HG03432 (cell line): ENCODE data around the gene FITM1.

Experiments
- ATAC-seq: cut with Tn5 transposase; IDR thresholded peaks from one replicate; pipeline ENCODE4 v1.9.1; 2021; ENCODE audit warnings: mild to moderate bottlenecking, moderate library complexity; ENCODE audit not compliant: unreplicated experiment

Gene FITM1

DNA sequence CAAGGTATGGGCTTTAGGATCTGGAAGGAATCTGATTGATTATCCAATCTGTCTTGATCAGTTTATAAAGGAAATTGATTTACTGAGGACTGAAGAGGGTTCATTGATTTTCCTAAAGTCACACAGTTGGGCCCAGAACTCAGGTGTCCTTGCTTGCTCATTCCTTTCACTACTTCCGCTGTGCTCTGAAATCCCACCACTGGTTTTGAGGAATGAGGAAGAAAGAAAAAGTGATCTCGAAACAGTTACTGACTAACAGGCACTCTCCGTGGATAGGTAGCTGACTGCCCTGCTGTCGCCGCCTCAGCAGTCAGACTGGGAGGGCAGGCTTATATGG is at the start of gene FITM1:
FITM1 (plus strand) TSS at position 280 of the 337 bp plus-strand sequence. CDS start 905 bp downstream, outside the sequence.
- ATAC-seq, result no peak

DNA sequence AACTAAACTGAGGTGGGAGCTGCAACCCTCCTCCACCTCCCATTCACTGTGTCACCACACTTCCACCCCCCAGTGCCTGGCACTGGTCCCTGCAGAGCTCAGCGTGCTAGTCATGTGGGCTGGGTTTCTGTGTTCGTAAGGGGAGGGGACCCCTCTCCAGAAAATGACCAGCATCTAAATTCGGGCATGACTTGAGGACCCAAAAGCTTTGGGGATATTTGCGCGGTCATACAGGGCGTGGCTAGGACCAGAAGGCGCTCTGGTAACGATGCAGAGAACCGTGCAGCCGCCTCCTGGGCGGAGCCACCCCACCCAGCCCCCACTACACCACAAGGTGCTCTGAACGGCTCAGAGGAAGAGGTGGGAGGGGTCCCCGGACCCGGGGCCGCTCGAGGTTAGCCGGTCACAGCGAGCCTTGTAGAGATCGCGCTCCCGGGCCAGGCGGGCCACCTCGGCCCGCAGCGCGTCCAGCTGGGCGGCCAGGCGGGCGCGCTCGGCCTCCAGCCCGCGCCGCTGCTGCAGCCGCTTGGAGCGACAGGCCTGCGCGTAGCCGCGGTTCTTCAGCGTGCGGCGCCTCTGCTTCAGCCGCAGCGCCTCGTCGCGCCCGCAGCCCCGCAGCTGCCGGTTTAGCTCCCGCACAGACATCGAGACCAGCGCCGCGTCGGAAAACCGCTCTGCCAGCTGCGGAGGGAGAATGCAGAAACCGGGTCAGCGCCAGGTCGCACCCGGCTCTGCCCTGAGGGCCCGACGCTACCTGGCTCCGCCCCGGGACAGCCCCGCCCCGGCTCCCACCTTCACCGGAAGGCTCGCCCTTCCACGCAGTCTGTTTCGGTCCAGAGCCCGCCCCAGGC is 49.3 kb upstream of the FITM1 start:
- ATAC-seq, result peak; percentile 91

GRCh38 chr14:24081739-24082211 is 48.7 kb upstream of the FITM1 start:
- ATAC-seq, result no peak

DNA sequence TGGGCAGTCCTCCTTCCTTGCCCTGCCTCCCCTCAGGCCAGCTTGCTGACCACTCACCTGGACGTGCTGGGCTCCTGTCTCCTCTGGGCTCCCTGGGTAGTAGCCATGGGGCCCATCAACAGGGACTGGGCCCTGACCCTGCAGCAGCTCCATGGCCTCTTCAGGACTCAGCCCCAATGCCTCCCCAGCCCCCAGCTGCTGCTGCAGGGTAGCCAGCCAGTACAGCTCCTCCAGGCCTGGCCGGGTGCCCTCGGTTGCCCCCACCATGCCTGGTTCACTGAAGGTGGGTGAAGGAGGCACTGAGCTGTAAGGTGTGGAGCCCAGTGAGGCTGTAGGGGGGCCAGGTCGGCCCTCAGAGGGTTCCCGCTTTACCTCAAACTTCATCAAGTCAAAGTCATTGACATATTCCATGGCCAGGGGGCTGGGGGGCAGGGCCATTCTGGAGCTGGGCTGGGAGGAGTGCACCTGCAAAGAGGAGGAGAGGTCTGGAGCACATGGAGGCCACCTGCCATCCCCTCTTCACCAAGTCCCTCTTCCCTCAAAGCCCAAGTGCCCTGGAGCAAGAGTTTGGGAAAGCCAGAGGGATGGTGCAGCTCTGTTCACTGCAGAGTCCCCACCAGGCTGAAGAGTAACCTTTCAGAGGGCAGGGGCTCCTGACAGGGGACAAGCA is 47.9 kb upstream of the FITM1 start:
- no peak for ATAC-seq

- no peak for ATAC-seq
Observed at GRCh38 chr14:24083462-24083861, 47.0 kb upstream of the FITM1 start.

DNA sequence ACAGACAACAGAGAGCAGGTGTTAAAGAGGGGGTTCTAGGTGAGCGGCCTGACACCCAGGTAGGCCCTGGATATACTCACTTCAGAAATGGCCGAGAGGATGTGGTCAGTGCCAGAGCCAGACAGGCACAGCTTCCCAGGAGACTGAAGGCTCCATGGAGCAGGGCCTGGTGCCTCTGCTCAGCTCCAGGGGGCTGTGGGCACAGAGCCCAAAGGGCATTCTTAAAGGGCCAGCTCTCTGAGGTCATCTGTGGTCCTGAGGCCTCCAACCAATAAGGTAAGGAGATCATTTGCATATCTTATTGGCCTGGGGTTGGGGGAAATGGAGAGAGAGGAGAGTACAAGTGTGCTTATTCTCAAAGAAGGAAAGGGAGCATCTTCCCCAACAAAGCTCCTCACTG is 46.0 kb upstream of the FITM1 start:
- no peak for ATAC-seq

DNA sequence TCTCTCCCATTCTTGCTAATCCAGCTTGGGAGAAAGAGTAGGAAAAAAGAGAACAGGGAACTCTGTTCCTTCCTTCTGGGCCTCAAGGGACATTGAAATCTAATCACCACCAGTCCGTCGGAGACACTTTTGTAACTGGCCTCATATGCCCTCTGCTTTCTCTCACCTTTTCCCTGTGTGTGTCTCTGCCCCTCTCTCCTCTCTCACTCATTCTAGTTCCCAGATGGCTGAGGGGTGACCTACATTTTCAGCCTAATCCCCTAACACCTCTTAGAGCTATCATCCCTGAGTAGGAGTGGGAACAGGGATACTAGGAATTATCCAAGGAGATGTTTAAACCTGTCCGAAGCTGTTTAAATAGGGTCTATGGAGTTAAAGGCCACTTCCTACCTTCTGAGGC is 45.2 kb upstream of the FITM1 start:
- no peak for ATAC-seq

- no peak for ATAC-seq
Observed at GRCh38 chr14:24086193-24086955, 44.1 kb upstream of the FITM1 start.

DNA sequence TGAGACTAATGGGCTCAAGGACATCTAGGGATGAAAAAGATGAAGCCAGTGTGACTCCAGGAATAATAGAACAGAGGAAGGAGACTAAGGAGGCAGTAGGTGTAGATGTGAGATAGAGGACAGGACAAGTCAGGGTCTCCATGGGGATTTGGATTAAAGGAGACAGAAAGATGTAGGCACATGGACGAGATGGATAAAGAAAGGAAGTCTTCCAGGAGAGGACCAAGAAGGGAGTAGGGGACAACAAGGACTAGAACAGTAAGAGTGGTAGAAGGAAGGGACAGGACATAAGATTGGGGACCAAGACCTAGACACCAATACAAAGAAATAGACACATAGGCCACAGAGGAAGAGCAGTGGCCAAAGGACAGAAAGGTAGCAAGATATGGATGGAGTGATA is 43.5 kb upstream of the FITM1 start:
- ATAC-seq, result no peak

DNA sequence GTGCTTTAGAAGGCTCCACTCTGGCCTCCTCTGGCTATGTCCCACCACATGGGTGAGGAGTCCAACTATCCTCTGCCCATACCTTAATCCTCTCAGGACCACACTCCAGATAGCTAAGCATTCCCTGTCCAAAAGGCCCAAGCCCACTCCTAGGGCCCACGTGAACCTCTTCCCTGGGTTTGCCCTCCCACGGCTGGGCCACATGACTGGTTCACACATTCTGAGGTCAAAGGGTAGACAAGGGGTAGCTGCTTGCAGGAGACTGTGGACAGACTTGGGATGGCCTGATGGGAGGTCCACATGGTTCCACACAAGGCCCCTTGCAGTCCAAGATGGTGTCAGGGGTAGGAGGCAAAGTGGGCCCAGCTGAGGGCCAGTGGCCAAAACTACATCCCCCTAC is 42.4 kb upstream of the FITM1 start:
- ATAC-seq, result no peak

- ATAC-seq, result no peak
Observed at GRCh38 chr14:24089890-24090289, 40.6 kb upstream of the FITM1 start.

GRCh38 chr14:24092110-24092504 is 38.4 kb upstream of the FITM1 start:
- ATAC-seq, result no peak

DNA sequence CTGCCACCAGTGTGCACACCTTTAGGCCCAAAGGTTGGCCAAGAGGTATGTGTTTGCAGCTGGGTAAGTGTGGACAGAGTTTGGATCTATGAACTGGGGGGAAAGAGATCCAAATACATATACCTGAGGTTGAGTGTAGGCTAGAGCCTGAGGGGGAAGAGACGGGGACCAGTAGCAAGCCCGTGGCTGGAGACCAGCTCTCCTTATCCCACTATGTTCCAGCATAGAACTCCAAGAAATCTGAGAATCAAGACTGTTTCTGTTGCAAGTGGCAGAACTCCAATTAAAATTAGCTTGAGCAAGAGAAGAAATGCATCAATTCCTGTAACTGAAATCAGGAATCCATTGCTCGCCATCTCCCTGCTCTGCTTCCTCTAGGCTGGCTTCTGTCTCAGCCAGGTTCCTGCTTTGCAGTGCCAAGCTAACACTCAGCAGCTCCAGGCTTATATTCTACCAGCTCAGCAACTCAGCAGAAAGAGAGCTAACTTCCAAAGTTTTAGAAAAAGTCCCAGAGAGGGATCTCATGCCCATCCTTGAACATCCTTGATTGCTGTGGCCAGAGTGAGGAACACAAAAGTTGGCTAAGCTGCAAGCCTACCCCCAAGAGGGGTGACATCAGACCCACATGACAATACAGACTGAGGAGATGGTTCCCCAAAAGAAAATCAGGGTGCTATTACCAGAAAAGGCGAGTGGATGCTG is 37.8 kb upstream of the FITM1 start:
- ATAC-seq, result no peak

DNA sequence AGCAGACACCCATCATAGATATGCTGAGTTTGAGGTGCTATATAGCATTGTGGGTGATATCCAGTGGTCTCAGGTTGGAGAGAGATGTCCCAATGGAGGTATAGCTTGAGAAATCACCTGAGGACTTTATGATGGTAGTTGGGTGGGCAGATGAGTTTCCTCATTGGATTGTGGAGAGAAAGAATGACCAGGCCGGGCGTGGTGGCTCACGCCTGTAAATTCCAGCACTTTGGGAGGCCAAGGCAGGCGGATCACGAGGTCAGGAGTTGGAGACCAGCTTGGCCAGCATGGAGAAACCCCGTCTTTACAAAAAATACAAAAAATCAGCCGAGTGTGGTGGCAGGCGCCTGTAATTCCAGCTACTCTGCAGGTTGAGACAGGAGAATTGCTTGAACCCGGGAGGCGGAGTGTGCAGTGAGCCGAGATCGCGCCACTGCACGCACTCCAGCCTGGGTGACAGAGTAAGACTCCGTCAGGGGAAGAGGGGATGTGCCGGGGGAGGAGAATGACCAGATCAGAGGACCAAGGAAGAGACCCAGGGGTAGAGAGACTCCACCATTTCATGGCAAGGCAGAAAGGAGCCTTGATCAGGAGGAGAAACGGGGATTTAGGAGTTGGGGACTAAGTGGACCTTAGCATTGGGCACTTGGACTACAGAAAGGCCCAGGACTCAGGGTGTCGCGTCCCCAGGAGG is 37.1 kb upstream of the FITM1 start:
- no peak for ATAC-seq

- peak; percentile 65 for ATAC-seq
Observed at GRCh38 chr14:24093901-24094840, 36.3 kb upstream of the FITM1 start, which contains the start of gene PCK2. Gene PCK2, plus strand, starts transcription at chr14:24094311. Its CDS starts 95 bp downstream, at chr14:24094406.

DNA sequence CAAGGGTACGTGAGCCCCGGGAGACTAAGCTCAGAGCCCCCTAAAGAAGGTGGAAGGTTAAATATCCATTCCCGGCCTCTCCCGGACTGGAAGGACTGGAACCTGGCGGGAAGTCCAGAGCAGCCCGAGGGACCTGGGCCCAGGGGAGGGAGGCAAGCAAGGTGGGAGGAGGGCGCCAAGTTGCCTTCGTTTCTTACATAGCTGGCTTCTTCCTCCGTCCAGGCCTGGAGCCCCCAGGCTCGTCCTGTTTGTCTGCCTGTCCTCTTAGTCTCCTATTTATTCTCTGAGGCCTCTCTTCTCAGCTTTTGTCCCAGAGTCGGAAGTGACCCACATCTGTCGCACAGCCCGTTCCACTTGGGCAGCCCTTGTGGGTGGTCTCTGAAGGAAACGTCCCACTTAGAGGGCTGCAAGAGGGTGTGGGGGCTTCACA is 35.6 kb upstream of the FITM1 start:
- no peak for ATAC-seq

DNA sequence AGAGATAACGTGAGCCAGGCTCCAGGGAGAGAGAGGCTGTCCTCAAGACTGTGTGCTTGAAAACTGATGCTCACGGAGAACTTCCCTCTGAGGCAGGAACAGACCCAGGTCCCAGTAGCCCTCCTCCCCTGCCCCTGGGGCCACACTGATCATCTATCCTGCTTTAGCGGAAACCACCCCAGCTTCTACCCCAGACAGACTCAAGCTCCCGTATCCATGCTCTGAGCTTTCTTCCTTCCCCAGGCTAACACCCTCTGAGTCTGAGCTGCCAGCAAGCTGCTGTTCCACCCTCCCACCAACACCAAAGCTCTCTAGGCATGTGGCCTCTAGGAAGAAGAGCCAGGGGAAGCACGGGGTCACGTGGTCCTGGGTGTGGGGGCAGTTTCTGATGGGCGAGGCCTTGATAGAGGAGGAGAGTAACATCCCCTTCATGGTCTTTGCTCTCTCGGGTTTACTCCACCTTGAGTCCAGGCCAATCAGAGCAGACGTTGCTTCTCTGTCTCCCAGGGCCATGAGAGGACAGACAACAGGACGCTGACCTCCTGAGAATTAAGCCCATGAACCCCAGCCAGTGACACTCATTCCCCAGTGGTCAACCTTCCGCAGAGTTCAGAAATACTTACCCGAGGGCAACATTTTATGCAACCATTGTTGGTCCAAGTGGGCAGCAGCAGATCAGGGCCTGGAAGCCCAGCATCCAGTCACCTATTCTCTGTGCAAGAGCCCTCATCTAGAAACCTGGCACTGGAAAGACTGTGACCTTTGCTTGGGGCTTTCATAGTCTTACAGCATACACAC is 35.0 kb upstream of the FITM1 start:
- peak; percentile 72 for ATAC-seq

- ATAC-seq, result no peak
Observed at GRCh38 chr14:24096545-24097181, 33.8 kb upstream of the FITM1 start.
